ENCODE measurements around the gene GNAI2. TPM values are rescaled to one million over a fixed set of nuclear protein-coding genes. Genes with fewer than 3 reads are reported as not detected.
A peak's percentile ranks its signal among the peaks of the same experiment; 100 is the strongest.

Gene GNAI2
- total RNA-seq, 1 experiment from 2014 or later: 151 TPM

DNA sequence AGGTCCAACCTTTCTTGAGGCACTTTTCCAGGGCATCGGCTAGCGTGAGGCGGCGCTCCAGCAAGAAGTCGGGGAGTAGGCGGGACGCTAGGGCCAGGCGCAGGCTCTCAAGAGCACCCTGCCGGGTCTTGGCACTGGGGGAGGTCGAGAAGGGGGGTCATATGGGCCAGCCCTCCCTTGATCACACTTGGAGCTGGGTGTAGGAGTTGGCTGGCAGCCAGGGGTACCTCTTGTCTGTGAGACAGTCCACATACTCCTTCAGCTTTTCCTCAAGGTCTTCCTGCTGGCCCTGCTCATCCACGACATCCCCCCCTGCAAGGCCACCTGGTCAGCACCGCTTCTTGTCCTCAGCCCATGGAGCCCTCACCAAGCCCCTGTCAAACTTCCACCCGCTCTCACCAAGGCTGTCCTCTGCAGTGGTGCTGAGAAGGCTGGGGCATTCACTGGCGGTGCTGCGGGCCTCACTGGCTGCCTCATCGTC is 54.2 kb downstream of the GNAI2 start:
- Histone ChIP-seq H2AFZ (ENCODE audit: low read length) (no peak overlapping the region), H3K9ac (ENCODE audit: low read length) (peak overlapping the region; percentile 97; the same call in 1 of the 2 replicates), H4K20me1 (ENCODE audit: insufficient read depth, low read depth, low read length) (0 out of 2 replicates have a peak, but pooled peaks cover 4% of the 10 kb centered on the region), H3K9me3 (ENCODE audit: low read length) (no peaks in the 10 kb centered on the region), H3K4me2 (ENCODE audit: low read depth, low read length, poor library complexity, severe bottlenecking) (peak overlapping the region; percentile 97), H3K27ac (ENCODE audit: low read length) (no peak overlapping the region), H3K79me2 (ENCODE audit: low read length) (peaks cover 24% of the 10 kb centered on the region), H3K9me2 (replicated peaks; ENCODE audit: insufficient read depth, low read length) (no peaks in the 10 kb centered on the region), H3K27me3 (ENCODE audit: low read length) (no peaks in the 10 kb centered on the region), H3K4me3 (ENCODE audit: low read length) (peak overlapping the region; percentile 99), H3K36me3 (ENCODE audit: insufficient read depth, low read length) (peaks cover 27% of the 10 kb centered on the region; the same call in 1 of the 2 replicates), H3K4me1 (ENCODE audit: low read length) (peaks cover 18% of the 10 kb centered on the region)
- no peak for DNase-seq

GRCh38 chr3:50292159-50293078 is 56.4 kb downstream of the GNAI2 start, which contains the start of gene IFRD2:
IFRD2 (minus strand) TSS chr3:50292429; CDS start chr3:50292274, 155 bp downstream.
- Histone ChIP-seq H3K36me3 (ENCODE audit: insufficient read depth, low read length) (peaks cover 20% of the 10 kb centered on the region; the same call in 1 of the 2 replicates), H3K9me2 (replicated peaks; ENCODE audit: insufficient read depth, low read length) (no peaks in the 10 kb centered on the region), H4K20me1 (ENCODE audit: insufficient read depth, low read depth, low read length) (0 out of 2 replicates have a peak, but pooled peaks cover 1% of the 10 kb centered on the region), H3K79me2 (ENCODE audit: low read length) (peaks cover 24% of the 10 kb centered on the region), H3K9me3 (ENCODE audit: low read length) (no peaks in the 10 kb centered on the region), H3K27ac (ENCODE audit: low read length) (peak within 1 kb of the TSS; percentile 60), H2AFZ (ENCODE audit: low read length) (peak within 1 kb of the TSS; percentile 52; the same call in 1 of the 2 replicates), H3K4me3 (ENCODE audit: low read length) (peak within 1 kb of the TSS; percentile 99), H3K4me1 (ENCODE audit: low read length) (peaks cover 18% of the 10 kb centered on the region), H3K4me2 (ENCODE audit: low read depth, low read length, poor library complexity, severe bottlenecking) (peak within 1 kb of the TSS; percentile 97), H3K27me3 (ENCODE audit: low read length) (no peaks in the 10 kb centered on the region), H3K9ac (ENCODE audit: low read length) (peak within 1 kb of the TSS; percentile 97)
- peak; percentile 98 for DNase-seq

DNA sequence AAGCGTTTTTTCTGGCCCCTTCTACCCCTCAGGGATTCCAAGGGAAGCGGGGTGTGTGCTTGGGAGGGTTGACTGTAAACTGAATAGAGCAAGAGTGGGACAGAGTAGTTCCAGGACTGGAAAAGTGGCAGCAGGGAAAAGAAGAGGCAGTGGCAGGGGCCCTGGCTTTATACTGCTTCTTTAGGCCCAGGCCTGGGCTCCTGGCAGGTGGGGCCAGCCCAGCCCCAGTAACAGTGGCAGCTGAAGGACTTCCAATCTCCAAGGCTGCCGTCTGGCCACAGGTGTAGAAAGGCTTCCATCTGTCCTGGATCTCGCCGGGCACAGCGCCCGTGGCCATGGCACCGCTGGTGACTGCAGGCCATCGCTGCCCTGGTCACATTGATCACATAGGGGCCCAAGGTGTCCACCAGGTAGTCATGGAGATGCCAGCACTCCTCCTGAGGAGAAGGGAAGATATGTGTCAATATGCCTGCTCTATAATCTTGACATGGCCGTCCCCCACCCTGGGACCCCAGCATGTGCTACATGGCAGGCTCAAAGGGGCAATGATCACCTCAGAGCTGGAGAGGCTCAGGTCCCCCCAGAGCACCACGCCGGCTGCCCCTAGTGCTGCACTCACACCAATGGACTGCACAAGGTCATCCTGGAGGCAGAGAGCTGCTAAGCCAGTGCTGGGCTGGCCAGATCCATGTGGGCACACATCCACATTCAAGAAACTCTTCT is 57.2 kb downstream of the GNAI2 start:
- H3K4me3 ChIP-seq (ENCODE audit: low read length): peak overlapping the region; percentile 99
- no peak for DNase-seq

DNA sequence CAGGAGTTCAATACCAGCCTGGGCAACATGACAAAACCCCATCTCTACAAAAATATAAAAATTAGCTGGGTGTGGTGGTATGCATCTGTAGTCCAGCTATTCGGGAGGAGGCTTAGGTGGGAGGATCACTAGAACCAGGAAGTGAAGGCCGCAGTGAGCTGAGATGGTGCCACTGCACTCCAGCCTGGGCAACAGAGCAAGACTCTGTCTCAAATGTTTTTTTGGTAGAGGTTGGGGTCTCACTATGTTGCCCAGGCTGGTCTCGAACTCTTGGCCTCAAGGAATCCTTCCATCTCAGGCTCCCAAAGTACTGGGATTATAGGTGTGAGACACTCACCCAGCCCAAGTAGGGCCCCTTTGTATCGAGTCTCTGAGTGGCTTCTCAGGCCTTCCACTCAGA is 58.1 kb downstream of the GNAI2 start:
- no peaks in the 10 kb centered on the region for H3K9me3 ChIP-seq (ENCODE audit: low read length)
- no peak overlapping the region for H3K9ac ChIP-seq (ENCODE audit: low read length)
- H3K4me3 ChIP-seq (ENCODE audit: low read length): no peak overlapping the region
- H3K4me2 ChIP-seq (ENCODE audit: low read depth, low read length, poor library complexity, severe bottlenecking): no peak overlapping the region
- H3K27ac ChIP-seq (ENCODE audit: low read length): no peak overlapping the region
- no peaks in the 10 kb centered on the region for H3K27me3 ChIP-seq (ENCODE audit: low read length)
- peaks cover 28% of the 10 kb centered on the region for H3K4me1 ChIP-seq (ENCODE audit: low read length)
- H3K36me3 ChIP-seq (ENCODE audit: insufficient read depth, low read length): peaks cover 12% of the 10 kb centered on the region; the same call in 1 of the 2 replicates
- H2AFZ ChIP-seq (ENCODE audit: low read length): no peak overlapping the region
- DNase-seq: no peak
- H3K9me2 ChIP-seq (replicated peaks; ENCODE audit: insufficient read depth, low read length): no peaks in the 10 kb centered on the region
- peaks cover 31% of the 10 kb centered on the region for H3K79me2 ChIP-seq (ENCODE audit: low read length)
- no peaks in the 10 kb centered on the region for H4K20me1 ChIP-seq (ENCODE audit: insufficient read depth, low read depth, low read length)

More for the DNA sequence above, 57.2 kb downstream of the GNAI2 start:
- Histone ChIP-seq H3K36me3 (ENCODE audit: insufficient read depth, low read length) (peaks cover 19% of the 10 kb centered on the region; the same call in 1 of the 2 replicates), H3K4me2 (ENCODE audit: low read depth, low read length, poor library complexity, severe bottlenecking) (peak overlapping the region; percentile 81), H3K27me3 (ENCODE audit: low read length) (no peaks in the 10 kb centered on the region), H3K4me1 (ENCODE audit: low read length) (peaks cover 24% of the 10 kb centered on the region), H3K27ac (ENCODE audit: low read length) (peak overlapping the region; percentile 60), H3K9me3 (ENCODE audit: low read length) (no peaks in the 10 kb centered on the region), H4K20me1 (ENCODE audit: insufficient read depth, low read depth, low read length) (no peaks in the 10 kb centered on the region), H2AFZ (ENCODE audit: low read length) (no peak overlapping the region), H3K9me2 (replicated peaks; ENCODE audit: insufficient read depth, low read length) (no peaks in the 10 kb centered on the region), H3K79me2 (ENCODE audit: low read length) (peaks cover 27% of the 10 kb centered on the region), H3K9ac (ENCODE audit: low read length) (peak overlapping the region; percentile 97)

DNA sequence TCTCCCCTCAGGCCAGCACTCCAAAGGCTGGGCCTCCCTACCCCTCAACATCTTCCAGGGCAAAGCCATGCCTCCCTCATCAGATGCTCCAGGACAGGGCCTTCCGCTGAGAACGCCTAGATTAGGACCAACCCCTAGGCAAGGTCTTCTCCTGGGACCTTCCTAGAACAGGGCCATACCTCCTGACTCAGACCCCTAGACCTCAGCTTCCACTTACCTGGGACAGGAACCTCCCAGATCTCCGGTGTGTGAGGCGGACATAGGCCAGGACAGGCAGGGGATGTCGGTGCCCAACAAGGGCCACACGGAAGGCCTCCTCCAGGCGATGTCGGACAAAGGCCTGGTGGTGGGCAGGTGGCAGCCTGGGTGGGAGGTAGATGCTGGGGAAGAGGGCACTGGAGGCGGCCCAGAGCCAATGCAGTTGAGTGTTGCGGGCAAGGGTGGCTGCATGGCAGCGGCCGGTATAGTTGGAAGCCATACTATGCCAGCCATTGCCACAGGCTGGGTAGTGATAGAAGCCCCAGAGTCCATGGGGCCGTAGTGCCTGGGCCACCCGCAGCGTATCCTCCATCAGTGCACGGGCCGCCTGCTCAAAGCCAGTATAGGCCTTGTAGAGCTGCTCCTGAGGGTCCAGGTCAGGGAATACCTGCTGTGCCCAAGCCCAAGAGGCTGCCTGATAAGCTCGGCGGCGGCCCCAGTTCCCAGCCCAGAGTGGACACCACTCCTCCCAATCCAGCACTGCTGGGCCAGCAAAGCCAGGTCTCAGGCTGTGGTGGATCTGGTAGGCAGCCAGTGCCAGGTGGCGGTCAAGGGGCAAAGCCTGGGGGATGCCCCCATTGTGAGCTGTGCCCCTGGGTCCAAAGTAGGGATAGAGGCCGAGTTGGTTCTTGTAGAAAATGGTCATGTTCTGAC is 58.7 kb downstream of the GNAI2 start:
- Histone ChIP-seq H3K79me2 (ENCODE audit: low read length) (peaks cover 31% of the 10 kb centered on the region), H3K27ac (ENCODE audit: low read length) (no peak overlapping the region), H3K9me3 (ENCODE audit: low read length) (no peaks in the 10 kb centered on the region), H2AFZ (ENCODE audit: low read length) (no peak overlapping the region), H3K4me2 (ENCODE audit: low read depth, low read length, poor library complexity, severe bottlenecking) (no peak overlapping the region), H3K4me3 (ENCODE audit: low read length) (no peak overlapping the region), H3K9me2 (replicated peaks; ENCODE audit: insufficient read depth, low read length) (no peaks in the 10 kb centered on the region), H3K27me3 (ENCODE audit: low read length) (no peaks in the 10 kb centered on the region), H3K4me1 (ENCODE audit: low read length) (peaks cover 30% of the 10 kb centered on the region), H4K20me1 (ENCODE audit: insufficient read depth, low read depth, low read length) (no peaks in the 10 kb centered on the region), H3K36me3 (ENCODE audit: insufficient read depth, low read length) (peaks cover 8% of the 10 kb centered on the region; the same call in 1 of the 2 replicates), H3K9ac (ENCODE audit: low read length) (no peak overlapping the region)
- no peak for DNase-seq

- H3K9me2 ChIP-seq (replicated peaks; ENCODE audit: insufficient read depth, low read length): no peaks in the 10 kb centered on the region
- H2AFZ ChIP-seq (ENCODE audit: low read length): no peak overlapping the region
- no peaks in the 10 kb centered on the region for H4K20me1 ChIP-seq (ENCODE audit: insufficient read depth, low read depth, low read length)
- H3K4me3 ChIP-seq (ENCODE audit: low read length): no peak overlapping the region
- H3K79me2 ChIP-seq (ENCODE audit: low read length): peaks cover 21% of the 10 kb centered on the region
- no peaks in the 10 kb centered on the region for H3K9me3 ChIP-seq (ENCODE audit: low read length)
- no peaks in the 10 kb centered on the region for H3K27me3 ChIP-seq (ENCODE audit: low read length)
- H3K4me2 ChIP-seq (ENCODE audit: low read depth, low read length, poor library complexity, severe bottlenecking): no peak overlapping the region
- H3K9ac ChIP-seq (ENCODE audit: low read length): no peak overlapping the region
- H3K27ac ChIP-seq (ENCODE audit: low read length): no peak overlapping the region
- peaks cover 34% of the 10 kb centered on the region for H3K4me1 ChIP-seq (ENCODE audit: low read length)
- no peak for DNase-seq
- no peaks in the 10 kb centered on the region for H3K36me3 ChIP-seq (ENCODE audit: insufficient read depth, low read length)
Measured at GRCh38 chr3:50295553-50296431, 59.8 kb downstream of the GNAI2 start.

All from Karpas-422 (cell line).